HG03025 (cell line): ENCODE results near the gene SLC1A1.
"Not testable (repeated sequence)": the region's sequence is repeated elsewhere in the genome, so short reads cannot be mapped to it uniquely, and the experiment has no call there.

Experiments
- ATAC-seq: cut with Tn5 transposase; IDR thresholded peaks from one replicate; pipeline ENCODE4 v1.9.1; 2021; ENCODE audit warnings: mild to moderate bottlenecking, moderate library complexity; ENCODE audit not compliant: unreplicated experiment, low FRiP score

Gene SLC1A1

DNA sequence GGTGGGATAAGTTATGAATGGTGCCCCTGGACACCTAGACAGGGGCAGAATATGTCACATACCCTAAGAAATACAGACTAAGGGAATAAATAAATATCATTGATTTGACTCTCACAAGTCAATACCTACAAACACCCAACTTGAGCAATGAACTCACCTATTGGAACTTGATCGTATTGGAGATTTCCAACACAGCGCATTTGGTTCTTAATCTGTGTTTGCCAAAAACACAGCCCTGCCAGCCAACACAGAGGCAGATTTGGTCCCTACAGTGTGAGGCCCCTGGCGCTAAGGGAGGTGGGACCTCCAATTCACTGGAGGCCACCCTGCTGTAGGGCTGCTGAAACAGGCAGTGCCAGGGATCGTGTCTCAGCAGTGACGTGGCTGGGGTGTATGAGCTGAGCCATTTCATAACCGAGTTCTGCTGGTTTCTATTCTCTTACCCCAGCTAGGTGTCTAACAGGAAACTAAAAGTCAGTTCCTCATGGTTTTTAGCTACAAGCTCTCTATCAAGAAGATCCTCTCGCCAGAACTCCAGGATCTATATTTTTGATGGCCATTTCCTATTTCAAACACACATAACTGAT lies 84.5 kb downstream of the SLC1A1 start:
- ATAC-seq: no peak

DNA sequence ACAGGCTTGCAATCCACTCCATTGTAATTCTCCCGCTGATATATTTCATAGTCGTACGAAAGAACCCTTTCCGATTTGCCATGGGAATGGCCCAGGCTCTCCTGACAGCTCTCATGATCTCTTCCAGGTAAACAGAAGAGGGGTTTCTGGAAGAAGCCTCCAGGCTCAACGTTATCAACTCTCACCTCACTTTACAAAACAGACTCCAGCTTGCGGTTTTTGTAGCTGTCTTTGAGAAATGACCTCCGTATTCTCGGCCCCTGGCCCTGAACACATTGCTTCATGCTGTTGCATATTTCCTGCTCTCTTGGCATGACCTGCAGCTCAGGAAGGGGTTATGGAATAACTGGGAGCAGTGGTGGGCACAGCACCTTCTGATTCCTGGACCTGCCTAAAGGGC lies 85.7 kb downstream of the SLC1A1 start:
- no peak for ATAC-seq

DNA sequence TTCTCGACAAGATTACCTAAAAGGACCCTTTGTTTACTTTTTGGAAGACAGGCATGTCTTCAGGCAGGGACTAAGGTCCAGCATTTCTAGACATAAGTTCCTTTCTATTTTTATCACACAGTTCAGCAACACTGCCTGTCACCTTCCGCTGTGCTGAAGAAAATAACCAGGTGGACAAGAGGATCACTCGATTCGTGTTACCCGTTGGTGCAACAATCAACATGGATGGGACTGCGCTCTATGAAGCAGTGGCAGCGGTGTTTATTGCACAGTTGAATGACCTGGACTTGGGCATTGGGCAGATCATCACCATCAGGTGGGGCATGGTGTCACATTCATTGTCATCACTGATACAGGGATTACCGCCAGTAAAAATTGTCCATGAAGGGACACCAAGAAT lies 86.2 kb downstream of the SLC1A1 start:
- no peak for ATAC-seq

DNA sequence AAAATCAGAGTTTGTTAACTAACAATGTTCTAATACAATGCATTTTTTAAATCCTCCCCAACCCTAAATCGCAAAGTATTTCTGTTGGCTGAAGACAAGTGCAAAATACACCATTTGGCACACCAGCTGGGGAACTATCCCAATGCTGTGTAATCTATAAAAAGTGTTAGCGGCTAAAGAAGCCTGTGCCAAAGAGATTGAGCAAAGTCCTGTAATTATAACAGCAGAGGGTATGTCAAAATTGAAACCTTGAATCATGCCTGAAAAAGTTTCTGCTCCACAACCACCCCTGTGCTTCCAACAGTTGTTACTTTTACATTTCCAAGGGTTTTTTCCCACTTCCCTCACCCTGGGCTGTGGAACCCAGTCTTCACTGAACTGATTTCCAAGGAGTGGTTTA lies 88.7 kb downstream of the SLC1A1 start:
- no peak for ATAC-seq

DNA sequence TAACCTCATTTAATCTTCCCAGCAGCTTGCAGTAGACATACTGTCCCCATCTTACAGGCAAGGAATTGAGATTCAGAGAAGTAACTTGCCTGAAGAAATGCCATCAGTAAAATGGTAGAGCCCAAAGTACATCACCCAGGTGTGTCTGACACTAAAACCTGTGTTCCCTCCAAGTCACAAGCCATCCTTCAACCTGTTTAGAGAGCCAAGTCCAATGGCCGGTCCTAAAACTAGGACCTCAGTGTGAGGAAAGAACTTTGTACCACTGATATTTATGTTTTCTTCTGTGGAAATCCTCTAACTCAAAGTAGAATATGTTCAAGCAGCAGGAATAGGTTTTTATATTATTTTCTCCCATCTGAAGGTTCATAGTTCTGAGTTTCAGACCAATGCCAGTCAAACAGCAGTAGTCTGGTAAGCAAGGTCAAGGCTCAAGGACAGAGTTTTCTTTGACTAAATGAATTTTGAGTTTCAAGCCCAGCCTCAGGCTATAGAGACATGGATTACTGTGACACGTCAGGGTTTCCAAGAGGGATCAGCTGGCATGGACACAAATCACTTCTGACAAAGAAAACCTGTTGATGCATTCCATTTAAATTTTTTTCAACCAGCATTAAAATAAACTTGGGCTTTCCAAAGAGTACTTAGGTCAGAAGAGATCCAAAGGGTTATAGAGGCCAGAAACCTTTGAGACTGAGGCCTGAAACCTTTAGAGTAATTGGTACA lies 90.9 kb downstream of the SLC1A1 start:
- no peak for ATAC-seq

DNA sequence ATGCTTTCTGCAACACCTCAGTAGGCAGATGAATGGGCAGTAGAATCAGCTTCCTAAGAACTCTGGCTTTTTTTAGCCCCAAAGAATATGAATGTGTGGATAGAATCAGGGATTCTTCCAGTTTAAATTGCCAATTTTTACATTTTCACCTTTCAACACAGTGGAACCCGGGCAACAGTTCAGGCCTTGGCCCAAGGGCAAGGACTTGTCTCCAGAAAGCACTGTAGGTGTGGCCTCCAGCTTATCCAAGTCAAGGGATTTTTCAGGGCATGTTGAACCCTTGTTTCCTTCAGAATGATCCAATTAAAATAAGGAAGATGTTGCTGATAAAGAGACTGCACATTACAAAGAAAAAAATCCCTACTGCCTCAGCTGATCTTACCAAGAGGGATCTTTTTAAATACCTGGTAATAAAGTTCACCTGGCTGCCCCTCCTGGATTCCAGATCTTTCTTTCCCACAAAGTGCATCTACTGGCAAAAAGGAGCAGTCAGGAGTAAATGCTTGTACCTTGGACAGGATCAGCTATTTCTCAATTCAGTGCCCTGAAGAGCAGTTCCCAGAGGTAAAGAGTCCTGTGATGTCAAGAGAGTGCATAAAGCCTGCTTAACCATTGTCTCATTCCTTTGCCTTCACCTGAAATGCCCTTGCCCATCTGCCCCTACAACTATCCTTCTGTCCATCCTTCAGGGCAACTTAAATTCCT lies 91.7 kb downstream of the SLC1A1 start:
- no peak for ATAC-seq

DNA sequence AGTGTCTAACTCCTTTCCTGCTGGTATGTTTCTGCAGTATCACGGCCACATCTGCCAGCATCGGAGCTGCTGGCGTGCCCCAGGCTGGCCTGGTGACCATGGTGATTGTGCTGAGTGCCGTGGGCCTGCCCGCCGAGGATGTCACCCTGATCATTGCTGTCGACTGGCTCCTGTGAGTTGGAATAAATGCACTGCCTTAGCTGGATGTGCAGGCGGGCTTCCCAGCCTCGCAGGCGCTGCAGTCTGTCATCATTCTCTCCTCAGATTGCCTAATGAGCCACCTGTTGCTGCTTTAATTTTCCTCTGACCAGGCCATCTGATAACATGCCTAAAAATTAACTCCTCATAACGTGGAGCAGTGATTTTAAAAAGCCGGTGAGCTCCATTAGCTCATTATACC lies 92.7 kb downstream of the SLC1A1 start:
- no peak for ATAC-seq

DNA sequence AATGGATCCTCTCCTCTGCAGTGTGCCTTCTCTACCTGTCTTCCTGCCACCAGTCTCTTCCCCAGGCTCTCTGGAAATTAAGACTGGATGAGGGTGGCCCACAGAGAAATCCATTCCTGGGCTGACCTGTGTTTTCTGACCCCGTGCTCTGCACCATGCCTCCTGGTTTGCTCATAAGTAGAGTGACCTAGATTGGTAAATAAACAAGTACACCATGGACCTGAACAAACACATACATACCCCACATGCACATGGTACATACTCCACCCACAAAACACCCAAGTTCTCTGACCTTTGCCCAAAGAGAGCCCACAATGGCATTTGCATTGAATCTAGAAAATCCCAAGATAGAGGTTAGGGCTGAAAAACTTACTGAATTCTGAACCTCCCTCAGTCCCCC lies 94.4 kb downstream of the SLC1A1 start:
- ATAC-seq: no peak

DNA sequence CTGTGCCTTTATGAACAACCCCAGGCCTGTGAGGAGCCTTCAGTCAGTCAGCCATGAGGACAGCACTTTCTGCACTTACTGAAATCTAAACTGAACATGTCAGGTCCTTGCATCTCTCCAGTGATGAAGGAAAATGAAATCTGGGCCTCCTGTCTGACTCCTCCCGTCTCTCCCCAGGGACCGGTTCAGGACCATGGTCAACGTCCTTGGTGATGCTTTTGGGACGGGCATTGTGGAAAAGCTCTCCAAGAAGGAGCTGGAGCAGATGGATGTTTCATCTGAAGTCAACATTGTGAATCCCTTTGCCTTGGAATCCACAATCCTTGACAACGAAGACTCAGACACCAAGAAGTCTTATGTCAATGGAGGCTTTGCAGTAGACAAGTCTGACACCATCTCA lies 94.9 kb downstream of the SLC1A1 start:
- ATAC-seq: no peak

DNA sequence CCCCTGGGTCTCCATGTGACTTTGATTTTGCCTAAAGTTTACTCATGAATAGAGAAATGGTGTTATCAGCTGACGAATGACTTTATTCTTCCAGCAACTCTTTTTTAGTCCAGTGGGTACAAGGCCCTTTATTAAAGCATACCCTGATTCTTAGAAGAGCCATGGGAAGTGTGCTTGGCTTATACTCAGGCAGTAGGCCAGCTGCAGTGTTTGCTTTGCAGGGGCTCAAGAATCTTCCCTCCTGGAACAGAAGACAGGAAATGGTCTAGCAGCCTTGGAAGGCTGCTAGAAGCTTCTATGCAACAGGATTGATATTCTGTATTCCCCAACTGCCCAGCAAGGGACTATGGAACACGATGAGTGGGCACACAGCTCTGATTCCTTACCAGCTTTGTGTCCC lies 98.5 kb downstream of the SLC1A1 start:
- ATAC-seq: no peak

DNA sequence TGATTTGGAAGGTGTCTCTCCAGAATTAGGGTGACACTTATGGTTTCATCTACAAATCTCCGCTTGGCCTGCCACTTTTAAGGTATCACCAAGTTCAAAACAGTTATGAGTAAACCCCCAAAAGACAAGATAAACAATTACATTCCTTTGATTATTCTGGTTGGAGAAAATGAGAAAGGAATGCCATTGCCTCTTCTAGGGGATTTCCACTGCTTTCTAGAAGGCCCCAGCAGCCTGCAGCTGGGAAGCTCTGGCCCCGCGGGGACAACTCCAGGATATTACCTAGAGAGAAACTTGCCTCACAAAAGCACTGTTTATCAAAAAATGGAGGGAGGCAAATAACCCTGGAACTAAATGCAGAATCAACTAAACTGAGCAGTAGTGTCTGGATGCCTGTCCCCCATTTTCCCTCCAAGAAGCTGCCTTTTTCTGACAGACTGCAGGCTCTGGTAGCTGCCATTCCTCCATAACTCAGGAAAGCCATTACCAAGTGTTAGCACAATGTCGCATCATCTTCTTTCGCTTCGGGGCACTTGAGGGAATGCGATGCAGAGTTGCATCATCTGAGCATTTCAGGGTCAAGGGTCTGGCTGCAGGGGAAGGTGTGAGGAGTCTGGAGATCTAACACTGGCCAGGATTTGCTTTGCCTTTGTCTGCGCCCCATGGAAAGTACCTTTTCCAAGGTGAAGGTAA lies 100.3 kb downstream of the SLC1A1 start:
- no peak for ATAC-seq

DNA sequence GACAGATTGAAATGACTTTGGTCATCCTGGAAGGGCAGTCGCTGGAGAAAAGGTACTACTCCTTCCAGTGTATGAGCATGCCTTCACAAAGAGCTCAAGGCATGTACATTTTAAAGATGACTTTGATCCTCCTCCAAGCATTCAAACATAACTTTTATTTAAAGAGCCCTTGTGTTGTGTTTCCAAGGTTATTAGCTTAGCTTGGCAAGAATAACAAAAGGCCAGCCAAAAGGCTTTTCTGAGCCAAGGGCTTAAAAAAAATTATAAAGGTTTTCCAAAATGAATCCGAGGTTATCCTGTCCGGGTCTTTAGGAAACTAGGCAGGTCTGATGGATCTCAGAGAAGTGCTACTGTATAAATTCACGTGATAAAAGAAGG lies 100.8 kb downstream of the SLC1A1 start:
- ATAC-seq: no peak

DNA sequence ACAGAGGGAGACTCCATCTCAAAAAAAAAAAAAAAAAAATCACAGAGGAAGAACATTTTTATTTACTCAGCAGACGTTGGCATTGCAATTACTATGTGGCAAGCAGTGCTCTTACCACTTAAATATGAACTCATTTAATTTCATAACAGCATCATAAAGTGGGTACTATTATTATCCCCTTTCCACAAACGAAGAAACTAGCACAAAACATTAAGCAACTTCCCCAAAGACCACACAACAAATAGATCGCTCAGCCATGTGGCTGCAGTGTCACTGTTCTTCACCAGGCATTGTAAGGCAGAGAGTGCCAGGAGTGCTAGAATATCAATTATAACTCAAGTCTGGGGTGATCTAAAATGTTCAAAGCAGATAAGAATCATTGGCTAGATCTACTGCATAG lies 102.0 kb downstream of the SLC1A1 start:
- ATAC-seq: no peak

DNA sequence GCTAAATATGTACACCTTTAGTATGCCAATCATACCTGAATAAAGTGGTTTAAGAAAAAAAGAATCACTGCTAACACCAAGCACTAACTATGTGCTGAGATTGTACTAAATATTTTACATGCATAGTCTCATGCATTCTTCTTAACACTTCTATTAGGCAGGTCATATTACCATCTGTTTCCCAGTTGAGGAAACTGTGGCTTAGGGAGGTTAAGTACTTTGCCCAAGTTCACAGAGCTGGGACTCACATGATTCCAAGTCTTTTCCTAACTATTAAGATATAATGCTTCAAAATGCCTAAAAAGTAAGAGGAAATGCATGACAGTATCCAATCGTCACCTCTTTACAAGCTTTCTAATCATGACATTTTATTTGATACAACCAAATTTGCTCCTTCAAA lies 102.6 kb downstream of the SLC1A1 start:
- no peak for ATAC-seq

DNA sequence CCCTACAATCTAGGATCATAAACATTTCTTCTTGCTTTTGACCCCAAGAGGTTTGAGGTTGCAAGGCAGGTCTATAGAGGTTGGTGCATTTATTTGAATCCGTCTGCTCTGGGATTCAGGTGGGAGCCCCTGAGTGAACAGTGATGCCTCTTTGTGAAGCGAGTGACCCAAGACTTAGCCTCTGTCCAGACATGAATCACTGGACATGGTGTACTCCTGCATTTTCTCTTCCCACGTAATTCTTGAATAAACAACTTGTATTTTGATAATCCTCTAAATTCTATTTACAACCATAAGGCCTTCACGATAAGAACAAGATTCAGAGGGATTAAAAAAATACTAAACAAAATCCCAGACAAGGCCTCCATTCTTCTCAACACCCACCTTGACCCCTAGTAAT lies 104.3 kb downstream of the SLC1A1 start:
- ATAC-seq: no peak

DNA sequence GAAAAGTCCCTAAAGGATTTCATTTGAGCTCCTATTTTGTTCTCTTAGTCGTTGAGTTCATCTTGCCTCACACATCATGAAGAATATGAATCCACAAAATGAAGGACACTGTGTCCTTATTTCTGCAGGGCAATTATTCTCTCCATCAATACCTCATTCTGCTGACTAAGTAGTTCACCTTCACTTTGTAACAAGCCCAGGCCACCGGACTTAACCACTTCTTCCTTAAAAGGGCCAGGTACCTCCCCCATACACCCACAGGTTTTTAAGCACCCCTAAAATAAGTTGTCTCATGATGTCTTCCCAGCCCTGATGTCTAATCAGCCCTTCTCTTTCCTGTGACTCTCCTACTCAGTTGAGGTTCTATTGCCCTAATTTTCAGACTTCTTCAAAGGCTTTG lies 104.7 kb downstream of the SLC1A1 start:
- no peak for ATAC-seq

DNA sequence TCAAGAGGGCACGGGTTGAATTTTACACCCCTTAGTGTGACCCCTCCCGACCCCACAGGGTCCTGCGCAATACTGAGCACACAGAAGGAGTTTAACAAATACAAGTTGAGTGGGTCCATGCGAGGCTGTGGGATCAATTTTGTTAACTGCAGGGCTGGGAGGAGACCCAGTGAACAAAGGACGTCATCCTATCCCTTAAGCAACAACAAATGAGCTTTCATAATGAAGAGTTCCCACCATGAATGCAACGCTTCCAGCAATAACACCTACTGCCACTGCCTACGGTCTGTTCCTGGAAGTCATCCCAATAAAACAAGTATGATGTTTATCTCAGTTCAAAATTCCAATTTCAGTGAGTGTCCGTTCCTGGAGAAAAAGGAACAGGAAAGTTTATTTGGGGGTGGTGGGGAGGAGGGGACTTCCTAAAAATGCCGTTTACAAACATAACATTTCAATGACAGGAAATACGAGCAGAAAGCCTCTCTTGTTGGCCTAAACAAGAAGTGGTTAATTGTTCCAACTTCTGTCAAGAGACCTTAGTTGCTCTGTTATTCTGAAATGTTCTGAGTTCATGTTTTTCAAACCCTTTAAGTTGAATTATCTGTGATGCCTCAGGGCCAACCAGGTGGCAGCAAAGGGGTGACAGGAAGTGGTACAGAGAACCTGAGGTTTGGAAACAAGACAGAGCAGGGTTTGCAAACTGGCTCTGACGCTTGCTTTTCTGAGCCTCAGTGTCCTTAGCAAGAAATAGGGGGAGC lies 106.1 kb downstream of the SLC1A1 start:
- ATAC-seq: no peak

DNA sequence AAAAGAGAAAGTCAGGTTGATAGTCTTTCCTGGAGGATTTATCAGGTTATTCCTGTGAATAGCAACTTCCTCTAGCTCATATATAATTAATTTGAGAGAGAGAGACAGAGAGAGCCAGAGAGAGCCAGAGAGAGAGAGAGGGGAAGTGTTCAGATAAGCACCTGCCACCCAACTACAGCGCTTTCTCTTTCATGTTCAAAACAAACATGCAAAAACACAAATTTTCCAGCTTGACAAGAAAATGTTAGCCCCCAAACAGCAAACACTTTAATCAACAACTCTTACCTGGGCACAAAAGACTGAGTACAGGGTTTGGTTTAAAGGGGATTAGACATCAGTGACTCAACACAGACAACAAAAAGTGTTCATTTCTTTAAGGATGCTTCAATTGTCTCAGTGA lies 110.1 kb downstream of the SLC1A1 start:
- ATAC-seq: no peak

DNA sequence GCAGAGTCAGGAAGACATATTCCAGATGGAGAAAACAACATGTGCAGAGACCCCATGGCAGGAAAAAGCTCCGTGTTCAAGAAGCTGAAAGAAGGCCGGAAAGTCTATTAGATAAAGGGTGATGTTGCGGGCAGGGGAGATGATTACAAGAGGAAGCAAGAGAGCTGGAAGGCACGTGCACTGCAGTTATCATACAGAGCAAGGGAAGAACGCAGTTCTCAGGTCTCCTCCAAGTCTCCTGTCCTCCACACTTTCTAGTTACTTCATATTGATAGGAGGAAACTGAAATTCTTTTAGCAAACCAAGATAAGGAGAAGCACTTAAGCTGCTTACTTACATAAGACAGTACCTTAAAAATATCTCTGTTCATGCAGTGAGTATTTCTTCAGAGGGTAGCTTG lies 113.6 kb downstream of the SLC1A1 start:
- no peak for ATAC-seq

DNA sequence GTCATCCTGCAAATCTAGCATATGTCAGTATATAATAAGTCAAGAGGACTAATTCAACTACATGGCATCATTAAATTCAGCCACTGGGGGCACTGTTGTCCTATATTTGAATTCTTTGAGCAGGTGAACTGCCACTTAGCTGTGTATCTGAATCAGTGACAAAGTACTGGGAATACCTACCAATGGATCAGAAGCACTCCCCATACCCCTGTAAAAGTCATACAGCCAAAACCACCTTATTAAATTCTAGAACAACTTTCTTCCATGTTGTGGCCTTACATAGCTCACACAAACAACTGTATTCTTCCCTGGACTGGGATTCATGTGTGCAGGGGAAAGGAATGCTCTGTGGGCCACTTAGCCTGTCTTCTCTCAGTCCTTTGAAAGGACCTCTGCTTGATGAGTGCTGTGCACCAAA lies 114.4 kb downstream of the SLC1A1 start:
- ATAC-seq: peak; percentile 51

DNA sequence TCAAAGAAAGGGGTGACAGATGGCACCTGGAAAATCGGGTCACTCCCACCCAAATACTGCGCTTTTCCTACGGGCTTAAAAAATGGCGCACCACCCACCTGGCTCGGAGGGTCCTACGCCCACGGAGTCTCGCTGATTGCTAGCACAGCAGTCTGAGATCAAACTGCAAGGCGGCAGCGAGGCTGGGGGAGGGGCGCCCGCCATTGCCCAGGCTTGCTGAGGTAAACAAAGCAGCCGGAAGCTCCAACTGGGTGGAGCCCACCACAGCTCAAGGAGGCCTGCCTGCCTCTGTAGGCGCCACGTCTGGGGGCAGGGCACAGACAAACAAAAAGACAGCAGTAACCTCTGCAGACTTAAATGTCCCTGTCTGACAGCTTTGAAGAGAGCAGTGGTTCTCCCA lies 115.8 kb downstream of the SLC1A1 start:
- not testable (repeated sequence) for ATAC-seq
